Neural cell (in vitro differentiated cells): ENCODE results near the gene CPAMD8.

Experiments
- EP300 ChIP-seq: fragments of 450-650 bp; conservative IDR thresholded peaks from 2 replicates; pipeline ENCODE4 v1.6.1; 2014; ENCODE audit warnings: antibody characterized with exemption, mild to moderate bottlenecking, moderate library complexity; ENCODE audit not compliant: poor library complexity, severe bottlenecking
- EZH2 ChIP-seq: fragments of 200-600, 300-800 bp; shearing (Covaris generic), sonication (generic); IDR thresholded peaks from 2 replicates; pipeline ENCODE4 v1.6.1; 2014; ENCODE audit warnings: antibody characterized with exemption, low read length, borderline replicate concordance, mild to moderate bottlenecking; ENCODE audit not compliant: insufficient read depth, poor library complexity, severe bottlenecking
- POLR2AphosphoS5 ChIP-seq: IDR thresholded peaks from 2 replicates; pipeline ENCODE4 v1.6.1; 2012
- RAD21 ChIP-seq: fragments of 450-650 bp; conservative IDR thresholded peaks from 2 replicates; pipeline ENCODE4 v1.6.1; 2014; ENCODE audit warnings: antibody characterized with exemption, mild to moderate bottlenecking, moderate library complexity
- TF ChIP-seq, protein P1 (sequence below): fragments of 450-650 bp; IDR thresholded peaks from 2 replicates; pipeline ENCODE4 v1.5.1; 2014; ENCODE audit warnings: antibody characterized with exemption, mild to moderate bottlenecking, moderate library complexity; ENCODE audit not compliant: poor library complexity, severe bottlenecking

DNA sequence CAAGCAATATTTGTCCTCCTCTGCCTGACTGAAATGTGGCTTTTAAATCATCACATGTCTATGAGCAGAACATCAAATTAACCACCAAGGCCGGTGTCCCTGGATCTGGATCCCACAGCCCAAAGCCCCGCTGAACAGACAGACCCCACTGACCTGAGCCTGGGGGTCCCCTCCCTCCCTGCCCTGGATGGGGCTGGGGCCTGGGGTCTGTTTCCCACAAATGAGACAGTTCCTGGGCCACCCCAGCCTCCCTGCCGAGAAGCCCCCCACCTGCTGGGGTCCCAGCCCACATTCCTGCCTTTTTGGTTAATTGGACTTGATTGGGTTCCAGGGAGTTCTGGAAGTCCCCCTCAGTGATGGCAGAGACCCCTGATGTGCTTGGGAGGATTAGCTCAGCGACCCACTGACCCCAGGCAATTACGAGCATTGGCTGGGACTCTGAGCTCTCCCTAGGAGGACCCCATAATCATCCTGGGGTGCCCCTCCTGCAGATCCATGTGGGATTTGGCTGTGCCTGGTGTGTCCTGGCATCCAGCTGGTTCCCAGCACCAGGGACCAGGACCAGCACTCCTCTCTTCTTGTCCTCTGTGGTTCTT, 19.4 kb upstream of the CPAMD8 start:
- TF ChIP-seq, protein P1, sequence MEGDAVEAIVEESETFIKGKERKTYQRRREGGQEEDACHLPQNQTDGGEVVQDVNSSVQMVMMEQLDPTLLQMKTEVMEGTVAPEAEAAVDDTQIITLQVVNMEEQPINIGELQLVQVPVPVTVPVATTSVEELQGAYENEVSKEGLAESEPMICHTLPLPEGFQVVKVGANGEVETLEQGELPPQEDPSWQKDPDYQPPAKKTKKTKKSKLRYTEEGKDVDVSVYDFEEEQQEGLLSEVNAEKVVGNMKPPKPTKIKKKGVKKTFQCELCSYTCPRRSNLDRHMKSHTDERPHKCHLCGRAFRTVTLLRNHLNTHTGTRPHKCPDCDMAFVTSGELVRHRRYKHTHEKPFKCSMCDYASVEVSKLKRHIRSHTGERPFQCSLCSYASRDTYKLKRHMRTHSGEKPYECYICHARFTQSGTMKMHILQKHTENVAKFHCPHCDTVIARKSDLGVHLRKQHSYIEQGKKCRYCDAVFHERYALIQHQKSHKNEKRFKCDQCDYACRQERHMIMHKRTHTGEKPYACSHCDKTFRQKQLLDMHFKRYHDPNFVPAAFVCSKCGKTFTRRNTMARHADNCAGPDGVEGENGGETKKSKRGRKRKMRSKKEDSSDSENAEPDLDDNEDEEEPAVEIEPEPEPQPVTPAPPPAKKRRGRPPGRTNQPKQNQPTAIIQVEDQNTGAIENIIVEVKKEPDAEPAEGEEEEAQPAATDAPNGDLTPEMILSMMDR: no peak
- TF ChIP-seq EP300 (no peak), POLR2AphosphoS5 (no peak), RAD21 (no peak), EZH2 (no peak)
